Measurements from ENCODE around the gene ASB1.

Gene ASB1

DNA sequence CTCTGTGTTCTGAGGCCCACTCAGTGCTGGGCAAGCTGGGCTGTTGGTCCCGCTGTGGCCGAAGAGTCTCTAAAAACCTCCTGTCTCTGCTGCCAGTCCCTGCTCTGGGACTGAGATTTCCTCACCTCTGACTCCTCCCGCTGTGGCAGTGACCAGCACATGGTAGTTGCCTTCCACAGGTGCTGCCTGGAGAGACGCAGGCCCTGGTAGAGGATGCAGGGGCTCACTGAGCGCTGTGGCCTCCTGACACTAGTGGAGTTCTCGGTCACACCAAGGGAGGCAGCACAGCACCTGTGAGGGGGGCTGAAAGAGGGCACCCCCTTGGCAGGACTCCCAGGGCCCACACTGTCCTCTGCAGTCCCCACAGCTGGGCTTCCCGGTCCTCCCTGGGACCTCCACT, 3.8 kb upstream of the ASB1 start:
- DNase-seq (ENCODE audit: low read depth, low spot score): no peak

DNA sequence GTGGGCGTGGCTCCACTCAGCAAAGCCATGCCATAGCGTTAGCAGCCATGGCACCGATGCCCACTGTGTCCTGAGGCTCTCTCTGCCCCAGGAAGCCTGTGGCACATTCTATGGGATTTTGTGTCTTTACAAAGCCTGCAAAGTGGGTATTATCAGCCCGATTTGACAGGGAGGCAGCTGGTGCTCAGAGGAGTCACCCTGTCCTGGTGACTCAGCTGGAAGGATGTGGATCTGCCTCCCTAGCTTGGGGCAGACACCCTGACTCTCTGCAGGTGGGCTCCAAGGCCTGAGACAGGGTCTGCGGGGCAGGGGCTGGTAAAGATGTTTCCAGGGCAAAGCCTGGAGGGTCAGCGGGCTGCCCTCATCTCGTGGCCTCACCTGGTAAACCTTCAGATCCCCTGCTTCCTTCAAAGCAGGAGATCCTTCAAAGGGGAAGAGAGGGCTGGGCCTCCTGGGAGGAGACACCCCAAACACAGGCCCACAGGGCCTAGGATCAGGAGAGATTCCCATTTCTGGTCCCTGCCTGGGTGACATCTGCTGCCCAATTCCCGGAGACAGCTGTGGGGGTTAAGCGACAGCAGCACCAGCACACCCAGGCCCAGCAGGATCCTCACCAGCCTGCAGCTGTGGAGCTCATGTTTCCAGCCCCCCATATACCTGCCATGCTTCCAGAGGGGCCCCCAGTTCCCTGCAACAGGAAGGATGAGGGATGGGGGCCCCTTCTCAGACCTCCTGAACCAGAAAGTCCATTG, 3.0 kb upstream of the ASB1 start:
- no peak for DNase-seq (ENCODE audit: low read depth, low spot score)

- no peak for DNase-seq (ENCODE audit: low read depth, low spot score)
Observed at GRCh38 chr2:238424313-238424700, 2.4 kb upstream of the ASB1 start.

- DNase-seq (ENCODE audit: low read depth, low spot score): no peak
Observed at GRCh38 chr2:238425505-238425978, 1.2 kb upstream of the ASB1 start.

- DNase-seq (ENCODE audit: low read depth, low spot score): no peak
Observed at GRCh38 chr2:238425979-238426567, 654 bp upstream of the ASB1 start.

DNA sequence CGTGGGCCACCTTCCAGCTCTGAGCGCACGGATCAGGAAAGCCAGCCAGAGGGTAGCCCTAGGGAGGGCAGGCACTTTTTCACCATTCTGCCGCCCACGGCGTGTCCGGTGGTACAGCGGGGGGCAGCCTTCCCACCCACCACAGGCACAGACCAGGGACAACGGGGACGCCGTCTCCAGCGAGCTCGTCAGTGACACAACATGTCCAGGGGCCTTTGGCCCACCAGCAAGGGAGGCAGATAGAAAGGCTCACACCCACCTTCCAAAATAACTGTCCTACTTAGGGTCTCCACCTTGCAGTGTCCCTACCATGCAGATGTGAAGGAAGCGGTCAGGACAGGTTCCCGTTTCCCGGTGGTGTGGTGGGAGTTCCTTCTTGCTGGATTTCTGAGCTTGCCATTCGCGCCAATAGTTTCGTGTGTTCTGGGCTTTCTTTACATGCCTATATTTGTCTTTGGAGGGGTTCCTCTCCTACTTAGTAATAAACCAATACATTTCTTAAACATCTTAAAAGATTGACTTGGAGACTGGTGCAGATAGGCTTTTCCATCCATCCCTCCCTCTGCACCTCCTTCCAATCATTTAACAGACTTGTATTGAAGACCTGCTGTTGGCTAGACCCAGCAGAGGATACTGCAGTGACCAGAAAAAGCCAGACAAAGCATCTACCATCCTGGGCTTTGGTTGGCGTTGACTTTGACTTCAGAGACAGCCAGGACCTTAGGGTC, 872 bp downstream of the ASB1 start:
- no peak for DNase-seq (ENCODE audit: low read depth, low spot score)

GRCh38 chr2:238428866-238429265, 2.1 kb downstream of the ASB1 start:
- no peak for DNase-seq (ENCODE audit: low read depth, low spot score)

GRCh38 chr2:238430781-238431180, 4.1 kb downstream of the ASB1 start:
- no peak for DNase-seq (ENCODE audit: low read depth, low spot score)

DNA sequence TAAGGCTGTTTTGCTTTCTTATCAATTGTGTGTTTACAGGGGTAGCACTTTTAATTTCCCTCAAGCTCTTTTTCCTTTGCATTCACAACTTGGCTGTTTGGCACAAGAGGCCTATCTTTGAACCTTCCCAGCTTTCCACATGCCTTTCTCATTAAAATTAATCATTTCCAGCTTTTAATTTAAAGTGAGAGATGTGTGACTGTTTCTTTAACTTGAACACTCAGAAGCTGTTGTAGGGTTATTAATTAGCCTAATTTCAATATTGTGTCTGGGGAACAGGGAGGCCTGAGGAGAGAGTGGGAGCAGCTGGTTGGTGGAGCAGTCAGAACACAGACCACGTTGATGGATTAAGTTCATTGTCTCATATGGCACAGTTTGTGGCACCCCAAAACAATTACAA, 4.7 kb downstream of the ASB1 start:
- DNase-seq (ENCODE audit: low read depth, low spot score): no peak

GRCh38 chr2:238433300-238433915, 6.7 kb downstream of the ASB1 start:
- no peak for DNase-seq (ENCODE audit: low read depth, low spot score)

DNA sequence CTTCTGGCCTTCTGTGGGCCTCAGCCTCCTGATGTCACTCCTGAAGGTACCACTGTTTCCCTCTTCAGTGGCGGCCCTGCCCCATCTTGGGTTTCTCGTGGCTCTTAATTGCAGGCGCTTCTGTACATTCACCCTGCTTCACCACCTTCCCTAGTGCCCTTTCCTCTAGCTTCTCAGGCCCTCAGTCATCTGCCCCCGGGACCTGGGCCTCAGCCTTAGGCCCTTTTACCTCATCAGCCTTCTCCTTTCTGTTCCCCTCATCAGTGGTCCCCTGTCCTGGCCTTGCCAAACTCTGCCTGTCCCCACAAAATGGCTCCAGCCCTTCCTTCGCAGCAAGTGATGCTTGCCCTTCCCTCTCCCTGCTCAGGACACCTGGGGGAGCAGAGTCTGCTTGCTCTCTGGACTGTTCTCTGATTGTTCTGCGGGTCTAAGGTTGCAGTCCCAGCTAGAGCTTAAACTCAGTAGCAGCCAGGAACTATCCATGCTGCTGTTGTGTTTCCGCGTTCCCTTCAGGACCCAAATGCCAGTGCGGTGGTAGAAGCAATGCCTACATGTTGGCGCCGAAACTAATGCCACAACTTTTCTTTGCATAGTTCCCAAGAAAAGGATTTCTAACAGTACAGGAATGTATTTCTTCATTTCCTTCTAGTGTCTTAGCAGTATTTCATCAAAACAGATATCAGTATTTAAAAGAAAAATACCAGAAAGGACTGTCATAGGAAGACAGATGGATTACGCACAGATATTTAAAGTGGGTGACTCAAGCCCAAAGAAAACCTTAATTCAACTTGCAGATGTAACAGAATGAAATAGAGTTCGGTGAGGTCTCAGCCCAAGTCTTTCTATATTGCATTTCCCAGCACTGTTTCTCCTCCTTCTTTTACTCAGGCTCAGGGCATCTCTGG, 7.5 kb downstream of the ASB1 start:
- DNase-seq (ENCODE audit: low read depth, low spot score): no peak

- DNase-seq (ENCODE audit: low read depth, low spot score): no peak
Observed at GRCh38 chr2:238434846-238435751, 8.4 kb downstream of the ASB1 start.

GRCh38 chr2:238435752-238436096, 9.0 kb downstream of the ASB1 start:
- DNase-seq (ENCODE audit: low read depth, low spot score): no peak

DNA sequence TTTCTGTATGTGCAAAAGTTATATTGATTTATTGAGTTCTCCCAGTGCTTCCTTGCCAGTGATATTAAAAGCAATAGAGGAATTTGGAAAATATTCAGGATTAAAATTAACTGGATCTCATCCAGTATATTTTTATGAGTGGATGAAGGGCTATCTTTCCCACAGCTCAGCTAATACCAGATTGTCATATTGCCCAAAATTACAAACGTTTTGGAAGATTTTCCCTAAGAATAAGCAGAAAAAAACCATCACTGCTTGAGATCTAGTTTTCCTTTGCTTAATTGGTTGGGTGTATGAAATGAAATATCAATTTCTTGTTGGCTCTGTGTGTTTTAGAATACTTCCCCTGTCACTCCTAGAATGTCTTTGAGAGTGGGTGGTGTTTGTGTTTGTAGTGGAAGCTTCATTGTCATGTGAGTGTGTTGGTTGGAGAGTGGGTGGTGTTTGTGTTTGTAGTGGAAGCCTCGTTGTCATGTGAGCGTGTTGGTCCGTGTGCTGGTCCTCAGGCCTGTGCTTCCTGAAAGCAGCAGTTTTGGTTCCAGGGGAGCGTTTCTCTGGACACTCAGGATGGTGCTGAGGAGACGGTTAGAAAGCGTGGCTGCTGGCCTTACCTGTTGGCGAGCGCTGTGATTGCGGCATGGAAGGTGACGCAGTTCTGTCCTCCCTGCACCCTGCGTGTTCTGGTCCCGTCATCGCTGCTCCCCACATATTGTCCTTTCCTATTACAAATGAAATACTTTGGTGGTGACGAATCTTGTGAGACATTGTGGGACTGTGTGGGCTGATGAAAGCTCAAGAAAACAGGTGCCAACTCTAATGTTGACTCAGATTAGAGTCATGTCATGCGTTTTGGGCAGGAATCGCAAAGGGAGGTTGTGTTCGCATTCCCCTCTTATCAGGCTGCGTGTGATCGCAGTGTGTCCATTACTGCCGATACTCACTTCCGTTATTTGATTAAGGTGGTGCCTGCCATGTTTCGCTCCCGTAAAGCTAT, 12.4 kb downstream of the ASB1 start:
- DNase-seq (ENCODE audit: low read depth, low spot score): no peak

GRCh38 chr2:238439917-238440316, 13.2 kb downstream of the ASB1 start:
- DNase-seq (ENCODE audit: low read depth, low spot score): no peak

DNA sequence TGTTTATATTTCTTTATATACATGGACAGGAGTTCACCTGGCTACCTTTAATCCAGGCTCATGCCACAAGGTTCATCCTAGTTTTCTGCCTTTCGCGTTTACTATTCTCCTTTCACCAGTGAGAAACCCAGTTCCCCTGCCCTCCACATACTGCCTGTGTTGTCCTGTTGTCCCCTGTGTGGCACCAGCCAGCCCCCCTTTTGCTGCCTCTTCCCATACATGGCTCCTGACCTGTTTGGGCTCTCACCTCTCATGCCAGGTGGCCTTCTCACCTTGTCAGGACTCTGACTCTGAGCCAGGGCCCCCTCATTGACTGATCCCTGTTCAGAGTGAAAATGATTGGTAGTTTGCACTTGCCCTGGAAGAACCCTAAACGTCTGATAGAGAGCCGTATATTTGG, 13.6 kb downstream of the ASB1 start:
- no peak for DNase-seq (ENCODE audit: low read depth, low spot score)

DNA sequence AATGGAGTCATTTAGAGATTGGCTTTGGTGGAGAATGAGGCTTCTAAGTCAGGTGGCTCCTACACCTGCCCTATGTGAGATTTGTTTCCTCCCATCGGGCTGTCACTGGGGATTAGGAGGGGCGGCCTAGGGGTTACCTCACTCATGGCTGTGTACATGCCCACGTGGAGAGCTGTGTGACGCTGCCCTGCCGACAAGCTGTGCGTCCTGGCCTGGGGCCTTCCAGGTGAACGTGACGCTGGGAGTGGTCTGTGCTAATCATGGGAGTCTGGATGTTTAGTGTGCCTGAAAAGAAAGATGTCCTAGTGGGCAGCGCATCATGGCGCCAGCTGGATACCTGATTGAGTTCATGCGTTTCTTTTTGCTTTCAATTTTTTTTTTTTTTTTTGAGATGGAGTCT, 14.0 kb downstream of the ASB1 start:
- no peak for DNase-seq (ENCODE audit: low read depth, low spot score)

GRCh38 chr2:238441262-238442114, 14.8 kb downstream of the ASB1 start:
- no peak for DNase-seq (ENCODE audit: low read depth, low spot score)
